Activated CD4-positive, alpha-beta T cell treated with anti-CD3 and anti-CD28 coated beads, Interleukin-2, amount 50 U/mL, for 4 hours (primary cell): ENCODE results near the gene CELF2.

Experiments
- DNase-seq, 2 experiments: peaks; one replicate each; pipeline ENCODE4 v3.0.0-alpha.2; 2020

Gene CELF2

GRCh38 chr10:11023009-11023953, 5.6 kb downstream of the CELF2 start:
- no peak for DNase-seq

DNA sequence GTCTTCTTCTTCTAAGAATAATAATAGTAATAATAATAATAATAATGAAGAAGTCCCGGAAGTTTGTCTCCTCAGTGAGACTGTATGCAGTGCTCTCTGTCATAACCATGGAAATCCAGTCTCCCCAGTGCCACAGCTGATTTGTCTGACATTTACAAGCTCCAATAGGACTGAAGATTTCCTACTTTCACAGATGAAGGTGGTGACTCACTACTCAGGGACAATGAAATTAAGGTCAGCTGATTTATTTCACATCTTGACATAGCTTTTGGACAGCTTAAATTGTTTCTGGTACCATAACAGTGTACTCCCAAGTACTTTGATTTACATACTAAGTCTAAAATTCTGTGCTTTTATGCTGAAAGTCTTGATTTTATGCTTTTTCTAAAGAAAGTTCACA, 6.9 kb downstream of the CELF2 start:
- DNase-seq: no peak

DNA sequence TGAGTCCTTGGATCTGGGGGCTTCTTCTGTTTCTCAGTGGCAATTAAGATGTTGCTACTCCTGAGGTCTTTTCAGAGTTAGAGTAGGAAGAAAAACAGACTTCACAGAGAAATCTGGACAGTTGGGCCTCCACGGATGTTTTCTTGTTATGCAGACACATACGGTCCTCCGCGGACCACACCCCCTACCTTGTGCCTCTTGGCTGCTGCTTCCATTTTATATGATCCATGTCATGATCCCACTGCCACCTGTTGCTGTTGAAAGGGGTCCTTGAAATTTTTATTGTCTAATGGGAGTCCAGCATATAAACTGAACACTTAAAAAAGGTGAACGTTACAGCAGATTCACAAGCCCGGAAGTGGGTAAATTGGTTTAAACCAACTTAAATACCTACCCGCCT, 8.3 kb downstream of the CELF2 start:
- no peak for DNase-seq

DNA sequence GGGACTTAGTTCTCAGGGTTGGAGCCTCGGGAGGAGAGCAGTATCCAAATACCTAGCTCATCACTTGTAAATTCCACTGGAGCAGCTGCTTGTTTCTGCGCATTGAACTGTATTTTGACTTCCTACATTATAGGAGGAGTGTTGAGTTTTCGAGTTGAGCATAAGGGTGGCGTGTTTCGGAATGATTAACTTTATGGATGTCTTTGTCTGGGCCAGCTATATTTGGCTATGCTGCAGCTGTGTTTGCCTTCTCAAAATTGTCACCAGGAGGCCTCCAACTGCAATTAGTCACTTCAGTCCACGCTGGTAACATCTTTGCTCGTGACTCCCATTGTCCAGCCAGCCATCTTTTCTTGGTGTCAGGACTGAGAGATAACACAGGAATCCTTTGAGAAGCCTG, 9.1 kb downstream of the CELF2 start:
- DNase-seq: no peak

GRCh38 chr10:11034762-11035161, 17.1 kb downstream of the CELF2 start:
- no peak for DNase-seq

GRCh38 chr10:11035301-11035991, 17.8 kb downstream of the CELF2 start:
- no peak for DNase-seq

- DNase-seq: no peak
Measured at GRCh38 chr10:11036424-11037011, 18.8 kb downstream of the CELF2 start.

DNA sequence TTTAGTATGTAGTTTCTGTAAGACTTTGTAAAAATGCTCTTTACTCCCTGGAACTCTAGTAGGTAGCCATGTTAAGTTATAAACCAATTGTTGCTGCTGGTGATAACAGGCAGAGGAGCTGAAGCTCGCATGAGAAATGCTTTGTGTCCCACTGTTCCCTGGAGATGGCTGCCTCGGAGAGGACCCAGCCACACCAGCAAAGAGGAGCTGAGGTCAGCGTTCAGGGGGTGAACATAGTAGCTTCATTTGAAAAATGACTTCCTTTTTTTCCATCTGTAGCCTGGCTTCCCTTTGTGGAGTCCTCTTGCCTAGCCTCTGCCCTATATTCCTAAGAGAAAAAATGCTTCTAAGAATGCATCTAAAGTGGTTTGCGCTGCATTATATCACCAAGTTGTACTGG, 20.3 kb downstream of the CELF2 start:
- DNase-seq: no peak

DNA sequence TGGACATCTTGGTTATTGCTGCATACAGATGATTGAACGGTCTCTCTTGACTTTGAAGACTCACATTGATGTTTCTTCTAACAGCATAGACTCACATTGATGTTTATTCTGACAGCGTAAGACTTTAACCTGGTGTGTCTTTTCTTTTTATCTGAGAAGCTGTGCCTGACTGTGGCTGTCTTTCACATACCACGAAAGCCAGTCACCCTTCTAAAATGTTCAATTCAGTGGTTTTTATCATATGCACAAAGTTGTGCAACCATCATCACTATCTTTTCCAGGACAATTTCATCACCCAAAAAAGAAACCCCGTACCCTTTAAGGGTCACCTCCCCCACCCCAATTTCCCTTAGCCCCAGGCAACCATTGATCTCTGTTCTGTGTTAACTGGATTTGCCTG, 24.7 kb downstream of the CELF2 start:
- DNase-seq: no peak

- DNase-seq: no peak
Measured at GRCh38 chr10:11043039-11043438, 25.4 kb downstream of the CELF2 start.

- no peak for DNase-seq
Measured at GRCh38 chr10:11043446-11044127, 25.9 kb downstream of the CELF2 start.

DNA sequence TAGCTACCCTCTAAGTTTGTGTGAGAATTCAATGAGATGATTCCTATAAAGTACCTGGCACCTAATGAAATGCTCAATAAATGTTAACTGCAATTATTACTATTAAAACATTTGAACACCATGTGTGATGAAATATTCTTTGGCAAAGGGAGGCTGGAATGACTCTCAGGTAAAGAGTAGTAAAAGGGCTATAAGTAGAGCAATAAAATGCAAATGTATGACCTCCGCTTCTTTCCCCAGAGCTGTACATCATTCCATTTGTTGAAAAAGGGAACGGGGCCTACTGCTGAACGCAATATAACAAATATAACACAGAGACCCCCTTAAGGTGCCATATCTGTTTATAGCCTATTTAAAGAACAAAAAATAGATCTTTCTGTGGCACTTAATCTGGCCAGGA, 27.8 kb downstream of the CELF2 start:
- DNase-seq: no peak

GRCh38 chr10:11045995-11046775, 28.5 kb downstream of the CELF2 start:
- no peak for DNase-seq

GRCh38 chr10:11046776-11047160, 29.1 kb downstream of the CELF2 start:
- no peak for DNase-seq

DNA sequence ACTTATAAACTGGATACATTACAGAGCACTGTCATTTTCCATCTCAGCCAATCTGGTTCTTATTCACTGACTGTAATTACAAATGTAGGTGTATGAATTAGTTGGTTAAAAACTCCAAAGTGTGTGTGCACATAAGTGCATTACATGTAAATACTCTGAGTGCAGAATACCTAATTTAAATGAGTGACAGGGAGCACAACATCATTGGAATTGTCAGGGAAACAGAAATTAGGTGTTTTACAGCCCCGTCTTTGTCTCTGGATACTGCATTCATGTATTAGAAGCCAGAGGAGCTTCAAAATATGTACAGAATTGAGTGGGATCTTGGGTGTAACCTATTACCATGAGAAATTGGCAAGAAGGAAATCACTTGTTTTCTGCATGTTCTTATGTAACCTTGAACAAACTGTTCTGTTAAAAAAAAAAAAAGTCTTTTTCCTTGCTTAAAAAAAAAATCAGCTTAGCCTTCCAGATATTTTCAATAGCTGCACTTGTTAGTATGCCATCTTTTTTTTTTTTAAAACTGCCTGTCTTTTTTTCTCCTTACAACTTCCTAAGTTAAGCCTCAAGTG, 31.1 kb downstream of the CELF2 start:
- no peak for DNase-seq

DNA sequence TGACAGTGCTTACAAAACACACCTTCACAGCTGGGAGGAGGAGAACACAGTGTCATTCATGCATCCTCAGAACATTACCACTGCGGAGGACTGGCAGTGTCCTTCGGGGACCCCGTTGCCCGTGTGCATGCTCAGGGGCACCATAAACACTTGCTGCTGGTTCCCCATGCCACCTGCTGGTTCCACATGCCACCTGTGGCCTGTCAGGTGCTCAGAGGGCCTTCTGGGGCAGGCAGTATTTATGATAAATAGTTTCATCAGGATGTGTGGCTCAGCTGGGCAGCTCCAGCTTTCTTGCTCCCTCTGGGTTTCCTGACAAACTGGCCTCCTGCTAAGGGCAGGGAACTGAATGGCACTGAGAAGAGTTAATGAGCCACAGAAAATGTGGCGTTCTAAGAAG, 32.1 kb downstream of the CELF2 start:
- DNase-seq: no peak

- no peak for DNase-seq
Measured at GRCh38 chr10:11050301-11051287, 32.9 kb downstream of the CELF2 start.

GRCh38 chr10:11057018-11057417, 39.3 kb downstream of the CELF2 start:
- no peak for DNase-seq

DNA sequence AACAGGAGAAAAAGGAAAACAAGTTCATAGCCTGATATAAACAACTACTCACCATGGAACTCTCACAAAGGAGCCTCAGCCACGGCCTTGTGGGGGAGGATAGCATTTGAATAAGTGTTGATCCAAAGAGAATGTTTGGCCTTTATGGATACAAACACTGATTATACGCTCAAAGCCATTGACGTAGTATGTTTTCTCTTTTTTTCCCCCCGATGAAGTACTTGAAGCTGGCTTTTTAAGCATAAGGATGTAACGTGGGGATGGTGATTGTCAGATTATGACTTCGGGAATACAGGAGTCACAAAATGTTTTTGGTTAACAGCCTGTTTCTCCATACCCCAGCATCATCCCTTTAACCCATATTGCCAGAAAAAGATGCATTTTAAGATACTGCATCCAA, 39.8 kb downstream of the CELF2 start:
- no peak for DNase-seq

GRCh38 chr10:11057994-11058393, 40.3 kb downstream of the CELF2 start:
- no peak for DNase-seq

DNA sequence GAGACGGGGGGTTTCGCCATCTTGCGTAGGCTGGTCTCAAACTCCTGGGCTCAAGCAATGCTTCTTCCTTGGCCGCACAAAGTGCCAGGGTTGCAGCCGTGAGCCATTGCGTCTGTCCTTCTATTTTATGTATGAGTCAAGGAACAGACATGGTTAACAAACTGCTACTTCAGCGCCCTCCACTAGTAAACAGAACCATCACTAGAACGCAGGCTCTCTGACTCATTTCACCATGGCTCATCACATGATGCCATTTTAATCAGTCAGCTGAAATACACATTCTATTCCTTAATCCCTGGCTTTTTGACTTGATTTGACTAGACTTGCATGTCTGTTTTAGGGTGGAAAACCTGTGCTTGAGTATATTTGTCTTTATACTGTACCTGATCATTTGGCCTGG, 41.3 kb downstream of the CELF2 start:
- no peak for DNase-seq
